Activated CD4-positive, alpha-beta T cell treated with anti-CD3 and anti-CD28 coated beads, Interleukin-2, Interleukin-4, amounts not matched to agents 100 ng/mL and 50 ng/mL, durations not matched to agents 16 hours and 8 hours (primary cell): ENCODE results near the gene XXYLT1.
A peak's percentile ranks its signal among the peaks of the same experiment; 100 is the strongest.
"Not testable (repeated sequence)": the region's sequence is repeated elsewhere in the genome, so short reads cannot be mapped to it uniquely, and the experiment has no call there.

Experiments used
- DNase-seq: peaks from one replicate; pipeline ENCODE4 v3.0.0-alpha.2; 2020; ENCODE audit warnings: low spot score

XXYLT1 gene

GRCh38 chr3:195270817-195271409, at the start of gene XXYLT1:
XXYLT1 (minus strand) TSS chr3:195271159; CDS start chr3:195271058, 101 bp downstream.
- DNase-seq: peak; percentile 90

- no peak for DNase-seq
Observed at GRCh38 chr3:195319060-195319459, 48.1 kb upstream of the XXYLT1 start.

- DNase-seq: no peak
Observed at GRCh38 chr3:195312714-195313113, 41.8 kb upstream of the XXYLT1 start.

- DNase-seq: no peak
Observed at GRCh38 chr3:195307711-195308110, 36.8 kb upstream of the XXYLT1 start.

GRCh38 chr3:195306369-195306768, 35.4 kb upstream of the XXYLT1 start:
- no peak for DNase-seq

- DNase-seq: no peak
Observed at GRCh38 chr3:195302431-195302830, 31.5 kb upstream of the XXYLT1 start.

- no peak for DNase-seq
Observed at GRCh38 chr3:195297446-195297845, 26.5 kb upstream of the XXYLT1 start.

- DNase-seq: no peak
Observed at GRCh38 chr3:195296662-195297061, 25.7 kb upstream of the XXYLT1 start.

GRCh38 chr3:195291121-195291520, 20.2 kb upstream of the XXYLT1 start:
- no peak for DNase-seq

- not testable (repeated sequence) for DNase-seq
Observed at GRCh38 chr3:195290643-195291042, 19.7 kb upstream of the XXYLT1 start.

- no peak for DNase-seq
Observed at GRCh38 chr3:195286115-195286872, 15.3 kb upstream of the XXYLT1 start.

GRCh38 chr3:195285372-195285771, 14.4 kb upstream of the XXYLT1 start:
- no peak for DNase-seq

- peak; percentile 20 for DNase-seq
Observed at GRCh38 chr3:195284842-195285241, 13.9 kb upstream of the XXYLT1 start.

GRCh38 chr3:195282961-195283360, 12.0 kb upstream of the XXYLT1 start:
- DNase-seq: no peak

GRCh38 chr3:195274259-195274966, 3.5 kb upstream of the XXYLT1 start:
- DNase-seq: no peak

GRCh38 chr3:195271410-195272243, 668 bp upstream of the XXYLT1 start:
- DNase-seq: peak; percentile 92

GRCh38 chr3:195270079-195270816, 711 bp downstream of the XXYLT1 start:
- peak; percentile 39 for DNase-seq

GRCh38 chr3:195269375-195270078, 1.4 kb downstream of the XXYLT1 start:
- DNase-seq: no peak

GRCh38 chr3:195268576-195269309, 2.2 kb downstream of the XXYLT1 start:
- no peak for DNase-seq

- DNase-seq: no peak
Observed at GRCh38 chr3:195267096-195267495, 3.9 kb downstream of the XXYLT1 start.
